Nephron progenitor cell (in vitro differentiated cells): Measurements from ENCODE around the gene IL23A.
A peak's percentile ranks its signal among the peaks of the same experiment; 100 is the strongest.
"Not testable (repeated sequence)": the region's sequence is repeated elsewhere in the genome, so short reads cannot be mapped to it uniquely, and the experiment has no call there.

Experiments
- DNase-seq: peaks from one replicate; pipeline ENCODE4 v3.0.0; 2021
- H3K27ac Mint-ChIP-seq: 2 replicates; pipeline ENCODE4 v1.8.0; 2021; ENCODE audit warnings: mild to moderate bottlenecking, moderate library complexity, mixed read lengths
- H3K27me3 Mint-ChIP-seq: 2 replicates; pipeline ENCODE4 v1.8.0; 2021; ENCODE audit warnings: mild to moderate bottlenecking, low read depth, mixed read lengths; ENCODE audit not compliant: poor library complexity
- H3K36me3 Mint-ChIP-seq: 2 replicates; pipeline ENCODE4 v1.8.0; 2021; ENCODE audit warnings: low read depth, mixed read lengths
- H3K4me1 Mint-ChIP-seq: 2 replicates; pipeline ENCODE4 v1.8.0; 2021; ENCODE audit warnings: mixed read lengths
- H3K4me3 Mint-ChIP-seq: 2 replicates; pipeline ENCODE4 v1.8.0; 2021; ENCODE audit warnings: mild to moderate bottlenecking, moderate library complexity, mixed read lengths
- H3K9me3 Mint-ChIP-seq: 2 replicates; pipeline ENCODE4 v1.8.0; 2021; ENCODE audit warnings: mild to moderate bottlenecking, moderate library complexity, mixed read lengths
- TF ChIP-seq, protein P1 (sequence below): fragments of 200-600 bp; sonication (generic); IDR thresholded peaks from 2 replicates; pipeline ENCODE4 v1.5.0; 2021; ENCODE audit warnings: antibody characterized with exemption

Gene IL23A

DNA sequence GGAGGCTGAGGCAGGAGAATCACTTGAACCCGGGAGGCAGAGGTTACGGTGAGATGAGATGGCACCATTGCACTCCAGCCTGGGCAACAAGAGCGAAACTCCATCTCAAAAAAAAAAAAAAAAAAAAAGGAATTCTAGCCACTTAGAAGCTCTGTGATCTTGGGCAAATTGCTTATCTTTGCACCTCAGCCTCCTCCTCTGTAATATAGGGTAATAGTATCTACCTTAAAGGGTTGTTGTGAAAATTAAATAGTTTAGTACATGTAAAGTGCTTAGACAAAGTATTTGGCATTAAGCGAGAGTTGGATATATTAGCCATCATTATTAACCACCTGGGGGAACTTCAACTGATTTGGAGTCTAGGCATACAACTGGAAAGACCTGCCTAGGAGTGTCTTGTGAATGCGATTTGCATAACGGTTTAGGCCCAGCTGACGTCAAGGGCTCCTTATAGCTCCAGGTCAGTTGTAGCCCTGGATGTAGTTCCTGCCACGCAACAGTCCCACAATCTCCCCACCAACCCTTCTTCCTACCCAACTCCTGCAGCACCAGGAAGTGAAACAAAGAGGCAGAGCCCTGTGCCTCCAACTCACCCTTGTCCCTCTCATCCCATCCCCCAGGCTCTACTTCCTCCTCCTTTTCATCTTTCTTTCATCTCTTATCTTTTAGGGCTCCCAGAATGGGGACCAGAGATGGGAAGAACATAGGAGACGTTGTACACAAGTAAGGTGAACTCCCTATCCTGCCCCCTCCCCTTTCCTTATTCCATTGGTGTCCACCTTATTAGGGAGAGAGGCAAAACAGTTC, 2.1 kb upstream of the IL23A start:
- H3K36me3 Mint-ChIP-seq = no peaks in the 10 kb centered on the region
- H3K27me3 Mint-ChIP-seq = peaks cover 15% of the 10 kb centered on the region
- H3K27ac Mint-ChIP-seq = no peak overlapping the region
- peaks cover 26% of the 10 kb centered on the region for H3K4me1 Mint-ChIP-seq
- no peaks in the 10 kb centered on the region for H3K9me3 Mint-ChIP-seq
- H3K4me3 Mint-ChIP-seq = no peak overlapping the region
- no peak for DNase-seq
- TF ChIP-seq, protein P1, sequence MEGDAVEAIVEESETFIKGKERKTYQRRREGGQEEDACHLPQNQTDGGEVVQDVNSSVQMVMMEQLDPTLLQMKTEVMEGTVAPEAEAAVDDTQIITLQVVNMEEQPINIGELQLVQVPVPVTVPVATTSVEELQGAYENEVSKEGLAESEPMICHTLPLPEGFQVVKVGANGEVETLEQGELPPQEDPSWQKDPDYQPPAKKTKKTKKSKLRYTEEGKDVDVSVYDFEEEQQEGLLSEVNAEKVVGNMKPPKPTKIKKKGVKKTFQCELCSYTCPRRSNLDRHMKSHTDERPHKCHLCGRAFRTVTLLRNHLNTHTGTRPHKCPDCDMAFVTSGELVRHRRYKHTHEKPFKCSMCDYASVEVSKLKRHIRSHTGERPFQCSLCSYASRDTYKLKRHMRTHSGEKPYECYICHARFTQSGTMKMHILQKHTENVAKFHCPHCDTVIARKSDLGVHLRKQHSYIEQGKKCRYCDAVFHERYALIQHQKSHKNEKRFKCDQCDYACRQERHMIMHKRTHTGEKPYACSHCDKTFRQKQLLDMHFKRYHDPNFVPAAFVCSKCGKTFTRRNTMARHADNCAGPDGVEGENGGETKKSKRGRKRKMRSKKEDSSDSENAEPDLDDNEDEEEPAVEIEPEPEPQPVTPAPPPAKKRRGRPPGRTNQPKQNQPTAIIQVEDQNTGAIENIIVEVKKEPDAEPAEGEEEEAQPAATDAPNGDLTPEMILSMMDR = no peak

DNA sequence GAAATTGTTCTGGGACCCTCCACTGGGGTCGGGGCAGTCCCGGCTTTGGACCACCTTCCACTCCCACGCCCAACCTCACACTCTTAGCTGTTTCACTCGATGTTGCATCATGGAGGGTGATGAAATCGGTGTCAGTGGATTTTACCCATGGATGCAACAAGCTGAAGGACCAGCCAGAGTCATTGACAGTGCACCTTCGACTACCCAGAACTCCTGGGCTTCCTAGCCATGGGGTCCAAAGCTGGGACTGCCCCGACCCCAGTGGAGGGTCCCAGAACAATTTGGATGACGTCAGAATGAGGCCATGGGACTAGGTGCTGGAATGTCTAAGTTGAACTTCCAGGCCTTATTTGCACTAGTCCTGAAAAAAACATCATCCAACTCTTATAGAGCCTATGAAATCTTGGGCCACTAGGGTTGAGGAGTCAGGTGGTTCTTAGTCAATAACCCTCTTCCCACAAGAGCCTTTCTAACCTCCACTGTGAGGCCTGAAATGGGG, 882 bp upstream of the IL23A start:
- TF ChIP-seq, protein P1 = no peak
- no peaks in the 10 kb centered on the region for H3K36me3 Mint-ChIP-seq
- H3K27ac Mint-ChIP-seq = no peak overlapping the region
- no peak overlapping the region for H3K4me3 Mint-ChIP-seq
- DNase-seq = no peak
- H3K27me3 Mint-ChIP-seq = peaks cover 15% of the 10 kb centered on the region
- no peaks in the 10 kb centered on the region for H3K9me3 Mint-ChIP-seq
- peaks cover 15% of the 10 kb centered on the region for H3K4me1 Mint-ChIP-seq

- peaks cover 11% of the 10 kb centered on the region for H3K36me3 Mint-ChIP-seq
- no peak overlapping the region for H3K27ac Mint-ChIP-seq
- no peak overlapping the region for H3K4me3 Mint-ChIP-seq
- peaks cover 6% of the 10 kb centered on the region for H3K4me1 Mint-ChIP-seq
- H3K27me3 Mint-ChIP-seq = peaks cover 13% of the 10 kb centered on the region
- no peak for DNase-seq
- TF ChIP-seq, protein P1 = no peak
- no peaks in the 10 kb centered on the region for H3K9me3 Mint-ChIP-seq
Measured at GRCh38 chr12:56339158-56339422, 406 bp downstream of the IL23A start.

GRCh38 chr12:56341616-56342015, 2.9 kb downstream of the IL23A start:
- H3K9me3 Mint-ChIP-seq = no peaks in the 10 kb centered on the region
- H3K4me1 Mint-ChIP-seq = no peaks in the 10 kb centered on the region
- no peak for DNase-seq
- no peak overlapping the region for H3K4me3 Mint-ChIP-seq
- TF ChIP-seq, protein P1 = no peak
- H3K36me3 Mint-ChIP-seq = peaks cover 26% of the 10 kb centered on the region
- H3K27ac Mint-ChIP-seq = peak overlapping the region; percentile 43
- H3K27me3 Mint-ChIP-seq = peaks cover 11% of the 10 kb centered on the region

DNA sequence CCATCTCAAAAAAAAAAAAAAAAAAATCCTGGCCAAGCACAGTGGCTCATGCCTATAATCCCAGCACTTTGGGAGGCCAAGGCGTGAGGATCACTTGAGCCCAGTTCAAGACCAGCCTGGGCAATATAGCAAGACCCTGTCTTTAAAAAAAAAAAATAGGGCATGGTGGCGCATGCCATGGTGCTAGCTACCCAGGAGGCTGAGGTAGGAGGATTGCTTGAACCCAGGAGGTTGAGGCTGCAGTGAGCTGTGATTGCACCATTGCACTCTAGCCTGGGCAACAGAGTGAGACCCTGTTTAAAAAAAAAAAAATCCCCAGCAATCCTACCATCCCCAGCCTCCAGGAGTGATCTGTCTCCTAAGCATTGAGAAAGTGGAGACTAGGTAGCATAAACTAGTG, 3.6 kb downstream of the IL23A start:
- not testable (repeated sequence) for H3K27ac Mint-ChIP-seq, H3K9me3 Mint-ChIP-seq, H3K4me3 Mint-ChIP-seq, DNase-seq, H3K27me3 Mint-ChIP-seq, H3K4me1 Mint-ChIP-seq
- peaks cover 26% of the 10 kb centered on the region for H3K36me3 Mint-ChIP-seq

DNA sequence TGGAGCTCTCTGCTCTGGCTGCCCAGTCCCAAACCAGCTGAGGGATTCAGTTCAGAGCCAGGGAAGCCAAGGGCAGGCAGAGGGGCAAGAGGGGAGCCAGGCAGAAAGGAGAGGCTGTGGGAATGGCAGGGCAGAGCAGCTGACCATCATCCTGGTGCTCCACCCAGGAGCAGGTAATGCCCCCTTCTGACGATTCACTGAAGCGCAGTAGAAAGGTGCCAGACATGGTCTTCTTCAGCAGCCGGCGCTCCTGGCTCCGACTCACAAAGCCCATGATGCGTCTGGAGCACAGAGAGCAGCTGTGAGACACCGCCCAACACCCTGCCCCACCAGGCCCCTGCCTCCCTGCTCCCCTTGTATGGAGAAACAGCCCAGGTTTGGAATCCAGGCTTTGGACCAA, 8.0 kb downstream of the IL23A start:
- no peak overlapping the region for H3K4me3 Mint-ChIP-seq
- TF ChIP-seq, protein P1 = no peak
- H3K27me3 Mint-ChIP-seq = peaks cover 3% of the 10 kb centered on the region
- H3K27ac Mint-ChIP-seq = no peak overlapping the region
- H3K4me1 Mint-ChIP-seq = no peaks in the 10 kb centered on the region
- peaks cover 57% of the 10 kb centered on the region for H3K36me3 Mint-ChIP-seq
- no peaks in the 10 kb centered on the region for H3K9me3 Mint-ChIP-seq
- no peak for DNase-seq

GRCh38 chr12:56347255-56347654, 8.6 kb downstream of the IL23A start:
- H3K4me1 Mint-ChIP-seq, H3K27me3 Mint-ChIP-seq, H3K27ac Mint-ChIP-seq, H3K4me3 Mint-ChIP-seq, DNase-seq, H3K9me3 Mint-ChIP-seq: not testable (repeated sequence)
- peaks cover 57% of the 10 kb centered on the region for H3K36me3 Mint-ChIP-seq
